HG03442 (cell line): ENCODE data around the gene ATP11A.

ENCODE experiments used
- ATAC-seq: cut with Tn5 transposase; IDR thresholded peaks from one replicate; pipeline ENCODE4 v1.9.1; 2021; ENCODE audit warnings: mild to moderate bottlenecking, moderate library complexity; ENCODE audit not compliant: unreplicated experiment

ATP11A gene

DNA sequence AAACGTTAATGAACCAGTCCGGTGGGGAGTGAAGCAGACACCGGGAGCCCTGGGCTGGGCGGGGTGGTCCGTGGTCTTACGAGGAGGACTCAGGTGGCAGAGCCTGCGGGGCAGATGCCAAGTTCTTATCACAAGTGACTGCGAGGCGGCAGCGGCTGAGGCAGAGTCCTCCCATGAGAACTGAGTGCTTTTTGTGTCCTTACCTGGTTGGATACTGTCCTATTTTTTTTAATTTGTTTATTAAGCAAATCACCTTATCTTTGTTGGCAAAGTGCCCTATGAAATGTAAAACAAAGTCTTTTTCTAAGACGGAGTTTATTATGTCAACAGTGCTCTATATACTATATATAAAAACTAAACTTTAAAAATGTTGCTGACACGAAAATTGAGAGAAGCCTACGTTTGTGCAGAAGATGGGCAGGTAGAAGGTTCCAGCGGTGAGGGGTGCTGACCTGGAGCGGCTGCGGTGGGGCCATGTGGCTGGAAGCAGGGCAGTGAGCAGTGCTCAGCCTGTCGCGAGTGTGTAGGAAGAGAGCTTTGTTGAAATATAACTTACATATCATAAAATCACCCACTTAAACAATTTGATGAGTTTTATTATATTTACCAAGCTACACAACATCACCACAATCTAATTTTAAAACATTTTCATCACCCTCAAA, 82.2 kb downstream of the ATP11A start:
- no peak for ATAC-seq

GRCh38 chr13:112772539-112772909, 82.7 kb downstream of the ATP11A start:
- no peak for ATAC-seq

DNA sequence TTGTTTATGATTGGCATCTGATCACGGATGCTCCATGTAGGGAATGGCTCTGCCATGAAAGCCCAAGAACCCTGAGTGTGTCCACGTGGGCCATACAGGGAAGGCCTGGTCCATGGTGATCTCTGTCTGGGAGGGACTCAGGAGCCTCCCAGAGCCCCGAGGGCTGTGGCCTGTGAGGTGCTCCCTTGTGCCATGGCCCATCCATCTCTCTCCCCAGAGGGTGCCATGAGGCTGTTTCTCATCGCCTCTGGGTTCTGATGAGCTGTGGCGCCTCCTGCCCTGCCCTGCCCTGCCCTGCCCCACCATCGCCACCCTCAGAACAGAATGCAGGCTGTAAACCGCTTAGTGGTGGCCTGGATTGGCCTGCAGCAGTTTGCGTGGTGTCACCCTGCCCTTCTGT, 83.1 kb downstream of the ATP11A start:
- no peak for ATAC-seq

DNA sequence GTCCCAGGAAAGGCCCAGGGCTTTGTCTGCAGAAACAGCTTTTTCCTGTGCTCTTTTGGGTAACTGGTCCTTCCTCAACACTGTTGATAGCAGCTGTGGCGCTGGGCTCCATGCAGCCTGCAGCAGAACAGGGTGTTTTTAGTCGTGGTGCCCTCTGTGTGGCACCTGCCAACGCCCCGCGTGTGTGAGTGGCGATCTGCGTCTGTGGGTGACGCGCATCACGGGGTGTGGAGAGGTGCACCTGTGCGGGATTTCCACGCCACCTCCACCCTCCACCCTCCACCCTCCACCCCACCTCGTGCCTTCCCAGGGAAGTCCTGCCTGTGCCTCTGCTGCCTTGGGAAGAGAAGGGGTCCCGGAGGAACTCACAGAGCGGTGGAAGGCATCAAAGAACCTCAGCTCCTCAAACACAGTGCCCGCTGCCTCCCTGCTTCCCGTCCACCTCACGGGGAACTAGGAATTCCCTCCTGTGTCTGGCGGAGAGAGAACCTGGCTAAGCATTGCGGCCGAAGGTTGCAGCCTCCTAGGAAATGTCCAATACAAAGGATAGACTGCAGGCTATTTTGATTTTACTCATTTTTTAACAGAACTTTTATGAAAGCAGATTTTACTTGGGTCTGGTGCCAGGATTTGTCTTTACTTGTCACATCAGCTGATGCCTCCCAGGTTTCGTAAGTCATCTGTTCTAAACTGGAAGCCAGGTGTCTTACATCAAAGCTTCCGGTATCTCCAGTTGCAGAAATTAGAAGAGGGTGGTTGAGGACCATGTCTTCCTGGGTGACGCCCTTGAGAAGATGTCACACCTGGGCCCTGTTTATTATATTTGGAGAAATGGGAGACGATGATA, 84.0 kb downstream of the ATP11A start:
- no peak for ATAC-seq

DNA sequence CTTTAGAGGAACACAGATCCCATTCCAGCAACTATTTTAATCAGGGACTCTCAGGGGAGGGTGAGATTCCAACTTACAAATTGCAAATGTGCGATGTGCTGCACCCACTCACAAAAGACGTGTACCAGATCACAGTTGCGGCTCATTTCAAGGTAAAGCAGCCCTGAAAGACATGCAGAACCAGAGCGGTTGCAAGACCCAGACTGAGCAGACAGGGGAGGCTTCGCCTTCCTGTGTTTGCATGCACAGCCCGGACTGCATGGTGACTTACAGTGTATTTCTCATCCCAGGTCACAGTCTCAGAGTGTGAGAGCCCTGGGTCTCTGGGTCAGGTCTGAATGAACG, 84.6 kb downstream of the ATP11A start:
- ATAC-seq, result no peak

DNA sequence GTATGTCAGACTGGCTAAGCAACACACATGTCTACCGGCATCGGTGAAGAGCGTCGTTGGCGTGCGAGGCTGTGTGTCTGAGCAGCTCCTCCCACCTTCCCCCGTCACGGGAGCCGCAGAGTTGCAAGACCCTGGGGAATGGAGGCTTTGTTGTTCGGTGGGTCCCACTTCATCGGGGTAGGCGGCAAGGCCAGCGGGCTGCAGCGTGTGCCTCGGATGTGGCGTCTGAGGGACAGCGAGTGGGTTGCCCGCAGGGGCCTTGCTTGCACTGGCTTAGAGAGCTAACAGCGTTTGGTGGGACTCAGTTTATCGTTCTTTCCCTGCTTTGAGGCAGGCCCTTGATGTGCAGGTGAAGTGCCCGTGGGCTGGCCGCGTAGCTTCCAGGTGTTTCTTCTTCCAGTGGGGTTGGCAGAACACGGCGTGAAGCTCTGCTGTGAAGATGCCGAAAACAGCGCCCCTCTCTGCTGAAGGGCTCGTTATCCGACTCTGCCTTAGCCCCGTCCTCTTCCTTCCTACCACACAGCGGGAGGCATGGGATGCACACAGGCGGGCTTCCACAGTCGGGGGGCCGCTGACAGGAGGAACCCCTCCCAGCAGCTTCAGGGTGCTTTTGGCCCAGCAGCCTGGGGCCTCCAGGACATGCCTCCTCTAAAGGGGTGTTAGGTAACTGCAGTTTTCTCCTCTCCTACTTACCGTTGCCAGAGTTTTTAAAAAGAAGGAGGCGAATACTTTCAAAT, 85.2 kb downstream of the ATP11A start:
- ATAC-seq, result no peak

- ATAC-seq, result no peak
These were observed 86.0 kb downstream of the ATP11A start for GRCh38 chr13:112775791-112776279.

- ATAC-seq, result no peak
These were observed 86.5 kb downstream of the ATP11A start for GRCh38 chr13:112776354-112776753.

GRCh38 chr13:112776971-112777370, 87.1 kb downstream of the ATP11A start:
- ATAC-seq, result no peak

GRCh38 chr13:112777637-112778406, 88.0 kb downstream of the ATP11A start:
- no peak for ATAC-seq

- ATAC-seq, result no peak
These were observed 90.2 kb downstream of the ATP11A start for GRCh38 chr13:112779856-112780604.

GRCh38 chr13:112781287-112781686, 91.4 kb downstream of the ATP11A start:
- no peak for ATAC-seq

- no peak for ATAC-seq
These were observed 92.1 kb downstream of the ATP11A start for GRCh38 chr13:112781881-112782361.

DNA sequence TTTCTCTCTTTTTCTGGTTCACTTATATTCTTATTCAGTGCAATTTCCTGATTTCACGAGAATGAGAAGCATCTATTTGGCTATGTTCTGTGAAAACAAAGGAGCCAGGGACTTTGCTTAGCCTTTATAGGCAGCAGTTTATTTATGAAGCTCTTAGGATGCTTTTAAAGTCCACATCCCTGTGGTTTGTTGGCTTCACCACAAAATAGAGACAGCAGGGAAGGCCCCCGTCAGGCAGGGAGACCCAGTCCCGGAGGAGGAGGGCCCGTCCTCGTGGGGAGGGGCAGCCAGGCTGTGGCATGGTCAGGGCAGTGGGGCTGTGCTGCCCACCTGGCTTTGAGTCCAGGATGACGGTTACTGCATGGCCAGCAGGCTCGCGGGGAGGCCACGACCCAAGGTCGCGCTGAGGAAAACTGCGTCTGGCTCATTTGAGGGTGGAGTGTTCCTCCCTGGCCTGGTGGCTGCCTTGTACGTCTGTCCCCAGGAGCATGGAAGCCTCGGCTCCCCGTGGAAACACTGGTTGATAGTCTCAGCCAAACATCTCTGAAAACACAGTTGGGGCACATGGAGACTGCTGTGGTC, 92.7 kb downstream of the ATP11A start:
- ATAC-seq, result no peak

GRCh38 chr13:112783135-112783977, 93.5 kb downstream of the ATP11A start:
- no peak for ATAC-seq

DNA sequence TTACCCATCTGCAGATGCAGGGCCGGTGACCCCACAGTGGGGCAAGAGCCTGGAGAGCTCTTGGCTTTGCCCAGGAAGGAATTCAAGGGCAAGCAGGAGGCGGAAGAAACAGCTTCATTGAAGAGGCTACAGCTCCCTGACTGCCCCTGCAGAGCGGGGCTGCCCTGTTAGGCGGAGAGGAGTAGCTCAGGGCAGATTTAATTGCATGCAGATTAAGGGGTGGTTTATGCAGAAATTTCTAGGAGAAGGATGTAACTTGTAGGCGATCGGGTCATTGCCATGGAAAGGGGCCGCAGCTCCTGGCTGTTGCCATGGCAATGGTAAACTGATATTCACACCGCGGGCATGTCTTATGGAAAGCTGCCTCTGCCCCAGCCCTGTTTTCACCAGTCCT, 94.1 kb downstream of the ATP11A start:
- ATAC-seq, result no peak

GRCh38 chr13:112784811-112785482, 95.1 kb downstream of the ATP11A start:
- ATAC-seq, result no peak

DNA sequence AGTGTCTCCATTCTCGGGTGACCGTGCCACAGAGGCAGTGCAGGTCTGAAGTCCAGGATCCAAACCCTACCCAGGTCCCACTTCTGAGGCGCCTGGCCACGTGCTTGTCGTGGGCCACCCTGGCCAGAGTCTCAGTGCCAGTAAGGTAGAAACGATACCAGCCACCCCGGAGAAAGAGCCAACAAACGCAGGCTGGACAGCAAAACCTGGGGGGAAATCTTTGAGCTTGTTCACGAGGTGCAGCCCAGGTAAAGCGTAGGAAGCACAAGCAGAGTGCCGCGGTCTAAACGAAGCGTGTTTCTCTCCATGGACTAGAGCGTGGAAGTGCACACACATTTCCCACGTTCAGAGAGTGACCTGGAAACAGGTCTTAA, 95.6 kb downstream of the ATP11A start:
- ATAC-seq, result no peak
